Measurements from ENCODE around the gene SELENBP1.

DNA sequence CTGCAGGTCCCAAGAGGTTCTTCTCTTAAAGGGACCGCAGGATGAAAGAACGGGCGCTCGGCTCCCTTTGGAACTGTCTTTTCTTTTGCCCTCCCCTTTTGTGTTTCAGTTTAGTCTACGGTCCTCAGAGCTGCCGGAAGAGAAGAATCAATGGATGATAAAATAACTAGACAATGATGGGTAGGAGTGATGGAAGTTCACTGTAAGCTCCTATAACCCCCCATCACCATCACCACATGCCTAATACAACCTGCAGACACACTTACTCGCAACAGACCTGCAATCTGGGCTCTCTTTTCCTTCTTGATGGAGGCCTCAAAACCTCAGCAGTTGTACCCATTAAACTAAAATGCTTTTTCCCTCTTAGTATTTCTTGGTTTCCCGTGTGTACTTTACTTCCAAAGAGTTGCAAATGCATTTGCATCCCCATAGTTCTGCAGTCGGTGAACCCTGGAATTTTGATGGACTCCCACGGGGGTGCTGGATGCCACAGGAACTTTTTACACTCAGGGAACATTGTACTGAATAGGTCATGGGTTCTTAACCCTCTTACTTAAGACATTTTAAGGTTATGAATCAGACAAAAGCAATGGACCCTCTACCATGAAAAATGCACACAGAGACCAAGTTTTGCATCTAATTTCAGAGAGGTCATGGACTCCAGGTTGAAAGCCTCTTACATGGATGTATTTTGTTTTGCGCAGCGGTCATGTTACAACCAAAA is 24.8 kb downstream of the SELENBP1 start:
- TF ChIP-seq ELF4 (IDR thresholded peaks at IDR 0.05) (no peak), SP1 (IDR thresholded peaks at IDR 0.05) (no peak), FOXM1 (IDR thresholded peaks at IDR 0.05; ENCODE audit: borderline replicate concordance) (no peak), BHLHE40 (IDR thresholded peaks at IDR 0.05; ENCODE audit: borderline replicate concordance) (no peak)

Data from HEK293T (cell line).